ENCODE results near the gene PLXNB3.

PLXNB3 gene

DNA sequence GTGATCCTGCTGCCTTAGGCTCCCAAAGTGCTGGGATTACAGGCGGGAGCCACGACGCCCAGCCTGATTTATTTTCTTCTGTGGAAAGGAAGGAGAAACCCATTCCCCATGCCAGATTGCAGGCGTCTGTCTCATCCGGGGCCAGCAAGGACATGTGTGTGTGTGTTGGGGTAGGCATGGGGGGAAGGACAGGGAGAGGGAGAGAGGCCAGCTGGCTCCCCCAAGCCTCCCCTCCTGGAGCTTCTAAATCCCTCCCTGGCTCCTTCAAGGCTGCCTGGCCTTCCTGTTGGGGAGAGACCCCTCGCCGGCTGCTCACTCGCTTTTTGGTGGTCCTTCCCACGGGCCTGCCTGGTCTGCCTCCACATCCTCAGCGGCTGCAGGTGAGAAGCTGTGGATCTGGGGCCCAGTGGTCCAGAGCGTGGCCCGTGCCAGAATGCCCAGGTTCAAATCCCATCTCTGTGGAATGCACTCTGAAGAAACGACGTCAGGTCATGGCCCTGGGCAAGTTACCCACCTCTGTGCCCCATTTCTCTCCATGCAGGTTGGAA is 1.3 kb upstream of the PLXNB3 start:
- DNase-seq = no peak

DNA sequence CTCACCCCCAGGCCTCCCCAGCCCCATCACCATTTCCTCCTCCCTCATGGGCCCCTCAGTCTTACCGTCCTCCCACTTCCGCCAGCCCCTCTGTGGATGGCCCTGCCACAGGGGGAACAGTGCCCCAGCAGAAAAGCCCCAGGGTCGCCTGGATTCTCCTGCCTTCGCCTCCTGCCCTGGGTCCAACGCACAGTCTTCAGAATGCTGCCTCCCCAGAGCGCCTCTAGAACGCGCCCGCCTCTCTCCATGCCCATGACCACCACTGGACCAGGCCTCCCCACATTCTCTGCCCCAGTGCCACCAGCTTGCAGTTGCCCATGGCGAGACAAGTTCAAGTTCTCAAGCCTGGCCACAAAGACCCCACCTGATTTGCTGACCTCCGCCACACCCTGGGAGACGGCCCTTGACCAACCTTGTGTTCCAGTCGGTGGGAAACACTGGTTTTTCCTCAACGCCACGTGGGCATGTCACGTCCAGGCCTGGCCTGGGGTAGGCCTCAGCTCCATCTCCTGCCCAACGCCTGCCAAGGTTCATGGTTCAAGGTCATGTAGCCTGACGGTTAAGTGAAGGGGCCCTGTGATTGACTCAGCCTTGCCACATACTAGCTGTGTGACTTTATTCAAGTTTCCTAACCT is 634 bp upstream of the PLXNB3 start:
- DNase-seq = no peak

DNA sequence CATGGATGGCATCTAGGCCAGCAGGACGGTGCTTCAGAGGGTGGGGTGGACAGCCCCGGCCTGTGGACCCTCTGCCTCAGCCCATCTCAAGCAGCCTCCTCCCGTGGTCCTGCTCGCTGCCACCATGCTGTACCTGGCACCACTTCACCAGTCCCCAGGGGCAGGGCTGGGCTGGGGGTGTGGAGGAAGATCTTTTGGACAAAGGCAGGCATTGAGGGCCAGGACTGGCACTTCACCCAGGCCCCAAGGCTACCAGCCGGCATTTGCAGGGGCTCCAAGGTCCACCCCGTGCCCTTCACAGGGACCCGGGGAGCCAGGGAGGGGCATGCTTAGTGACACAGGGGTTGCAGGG is 713 bp downstream of the PLXNB3 start:
- DNase-seq = peak; percentile 43

DNA sequence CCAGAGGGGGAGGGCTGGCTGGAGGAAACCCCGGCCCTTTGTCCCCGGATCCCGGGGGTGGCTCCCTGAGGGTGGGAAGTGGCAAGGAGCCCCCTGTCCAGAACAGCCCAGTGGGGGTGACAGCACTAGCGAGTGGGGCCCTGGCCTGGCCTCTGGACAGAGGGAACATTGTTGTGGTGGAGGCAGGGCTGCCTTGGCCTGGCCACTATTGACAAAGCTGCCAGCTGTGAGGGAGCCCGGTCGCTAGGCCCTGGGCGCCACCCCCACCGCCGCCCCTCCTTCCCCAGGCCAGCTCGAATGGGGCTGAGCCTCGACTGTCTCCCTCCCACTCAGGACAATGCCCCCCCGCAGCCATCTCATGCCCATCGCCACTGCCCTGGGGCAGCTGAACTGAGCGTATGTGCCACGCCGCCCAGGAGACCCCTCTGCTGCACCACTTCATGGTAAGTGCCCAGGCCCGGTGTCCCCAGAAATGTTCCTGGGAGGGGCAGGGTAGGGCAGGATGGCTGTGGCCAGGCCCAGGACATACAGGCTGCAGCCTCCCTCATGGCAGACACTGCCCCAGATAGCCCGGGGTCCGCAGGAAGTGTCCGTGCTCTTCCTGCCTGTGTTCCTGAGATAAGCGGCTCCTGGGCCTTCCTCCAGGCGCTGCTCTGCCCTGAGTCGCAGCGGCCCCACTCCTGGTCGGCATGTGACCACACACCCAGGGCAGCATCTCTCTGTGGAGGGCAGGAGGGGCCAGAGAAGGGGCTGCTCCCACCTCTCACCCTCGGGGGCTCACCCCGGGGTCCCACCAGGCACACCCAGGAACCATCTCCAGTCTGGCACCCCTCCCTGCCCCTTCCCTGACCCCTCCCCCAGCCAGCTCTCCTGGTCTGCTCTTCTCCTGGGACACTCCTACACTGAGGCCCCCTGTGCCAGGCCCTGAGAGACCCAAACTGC is 1.4 kb downstream of the PLXNB3 start:
- DNase-seq = peak; percentile 50

DNA sequence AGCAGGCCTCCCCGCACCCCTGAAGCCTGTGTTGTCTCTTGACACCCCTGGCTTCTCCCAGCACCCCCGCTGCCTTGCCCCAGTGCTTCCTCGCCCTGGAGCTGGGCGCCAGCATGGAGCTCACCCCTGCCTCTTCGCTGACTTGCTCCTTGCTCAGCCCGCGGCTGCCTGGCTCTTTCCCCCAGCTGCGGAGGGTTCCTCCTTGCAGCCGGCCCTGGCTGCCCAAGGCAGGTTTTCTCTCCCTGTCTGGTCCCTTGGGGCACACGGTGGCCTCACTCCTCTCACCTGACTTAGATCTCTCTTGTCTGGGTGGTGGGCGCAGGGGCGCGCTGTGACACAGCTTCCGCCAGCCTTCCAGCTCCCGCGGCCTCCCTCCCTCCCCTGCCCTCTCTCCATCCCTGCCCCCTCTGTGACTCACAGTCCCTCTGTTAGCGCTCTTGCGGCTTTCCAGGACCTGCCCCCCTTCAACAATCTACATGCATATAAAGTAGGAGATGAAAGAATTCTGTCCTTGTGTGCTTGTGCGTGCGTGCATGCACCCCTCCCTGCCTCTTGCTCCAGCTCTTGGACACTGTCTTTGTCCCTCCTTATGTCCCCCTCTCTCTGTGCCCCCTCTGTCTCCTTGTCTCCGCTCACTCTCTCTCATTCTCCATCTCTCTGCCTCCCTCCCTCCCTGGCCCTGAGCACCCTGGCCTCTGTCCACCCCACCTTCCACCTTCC is 2.2 kb downstream of the PLXNB3 start:
- DNase-seq = peak; percentile 66

DNA sequence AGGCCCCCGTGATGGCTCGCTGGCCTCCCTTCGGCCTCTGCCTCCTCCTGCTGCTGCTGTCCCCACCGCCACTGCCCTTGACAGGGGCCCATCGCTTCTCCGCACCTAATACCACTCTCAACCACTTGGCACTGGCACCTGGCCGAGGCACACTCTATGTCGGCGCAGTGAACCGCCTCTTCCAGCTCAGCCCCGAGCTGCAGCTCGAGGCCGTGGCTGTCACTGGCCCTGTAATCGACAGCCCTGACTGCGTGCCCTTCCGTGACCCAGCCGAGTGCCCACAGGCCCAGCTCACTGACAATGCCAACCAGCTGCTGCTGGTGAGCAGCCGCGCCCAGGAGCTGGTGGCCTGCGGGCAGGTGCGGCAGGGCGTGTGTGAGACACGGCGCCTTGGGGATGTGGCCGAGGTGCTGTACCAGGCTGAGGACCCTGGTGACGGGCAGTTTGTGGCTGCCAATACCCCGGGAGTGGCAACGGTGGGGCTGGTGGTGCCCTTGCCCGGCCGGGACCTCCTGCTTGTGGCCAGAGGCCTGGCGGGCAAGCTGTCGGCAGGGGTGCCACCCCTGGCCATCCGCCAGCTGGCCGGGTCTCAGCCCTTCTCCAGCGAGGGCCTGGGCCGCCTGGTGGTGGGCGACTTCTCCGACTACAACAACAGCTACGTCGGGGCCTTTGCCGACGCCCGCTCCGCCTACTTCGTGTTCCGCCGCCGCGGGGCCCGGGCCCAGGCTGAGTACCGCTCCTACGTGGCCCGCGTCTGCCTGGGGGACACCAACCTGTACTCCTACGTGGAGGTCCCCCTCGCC is 3.0 kb downstream of the PLXNB3 start:
- DNase-seq = peak; percentile 39

DNA sequence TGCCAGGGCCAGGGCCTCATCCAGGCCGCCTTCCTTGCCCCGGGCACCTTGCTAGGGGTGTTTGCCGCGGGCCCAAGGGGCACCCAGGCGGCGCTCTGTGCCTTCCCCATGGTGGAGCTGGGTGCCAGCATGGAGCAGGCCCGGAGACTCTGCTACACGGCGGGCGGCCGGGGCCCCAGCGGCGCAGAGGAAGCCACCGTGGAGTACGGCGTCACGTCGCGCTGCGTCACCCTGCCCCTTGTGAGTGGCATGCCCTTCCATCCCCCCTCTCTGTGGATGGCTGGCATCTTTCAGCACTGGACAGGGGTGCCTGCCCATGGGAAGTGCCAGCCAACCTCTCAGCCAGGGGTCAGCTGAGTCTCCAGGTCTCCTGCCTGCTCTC is 3.6 kb downstream of the PLXNB3 start:
- no peak for DNase-seq

DNA sequence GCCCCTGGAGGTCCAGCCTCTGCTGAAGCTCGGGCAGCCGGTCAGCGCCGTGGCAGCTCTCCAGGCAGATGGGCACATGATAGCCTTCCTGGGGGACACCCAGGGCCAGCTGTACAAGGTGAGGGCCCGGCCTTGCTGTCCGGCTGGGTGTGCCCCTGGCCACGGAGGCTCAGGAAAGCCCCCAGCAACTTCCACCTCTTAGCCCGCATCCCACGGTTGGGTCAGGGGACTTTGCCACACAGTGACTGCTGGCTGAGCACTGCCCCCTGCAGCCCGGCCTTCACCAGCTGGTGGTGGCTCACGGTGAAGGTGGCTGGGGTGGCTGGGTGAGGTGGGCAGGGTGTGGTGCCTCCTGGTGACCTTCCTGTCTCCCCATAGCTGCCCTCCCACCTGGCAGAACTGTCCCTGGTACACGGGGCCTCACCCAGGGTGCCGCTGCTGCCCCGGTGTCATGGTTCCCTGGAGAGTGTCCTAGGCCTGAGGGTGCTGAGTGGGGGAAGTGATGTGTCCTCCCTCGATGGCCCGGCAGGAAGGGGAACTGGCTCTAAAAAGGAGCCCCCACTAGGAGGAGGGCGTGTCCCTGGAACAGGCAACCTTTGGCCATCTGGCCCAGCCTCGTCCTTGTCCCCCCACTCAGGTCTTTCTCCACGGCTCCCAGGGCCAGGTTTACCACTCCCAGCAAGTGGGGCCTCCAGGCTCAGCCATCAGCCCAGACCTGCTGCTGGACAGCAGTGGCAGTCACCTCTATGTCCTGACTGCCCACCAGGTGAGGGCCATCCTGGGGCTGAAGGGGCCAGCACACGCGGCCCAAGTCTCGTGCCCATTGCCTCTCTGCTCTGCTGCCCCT is 4.5 kb downstream of the PLXNB3 start:
- DNase-seq = peak; percentile 39

DNA sequence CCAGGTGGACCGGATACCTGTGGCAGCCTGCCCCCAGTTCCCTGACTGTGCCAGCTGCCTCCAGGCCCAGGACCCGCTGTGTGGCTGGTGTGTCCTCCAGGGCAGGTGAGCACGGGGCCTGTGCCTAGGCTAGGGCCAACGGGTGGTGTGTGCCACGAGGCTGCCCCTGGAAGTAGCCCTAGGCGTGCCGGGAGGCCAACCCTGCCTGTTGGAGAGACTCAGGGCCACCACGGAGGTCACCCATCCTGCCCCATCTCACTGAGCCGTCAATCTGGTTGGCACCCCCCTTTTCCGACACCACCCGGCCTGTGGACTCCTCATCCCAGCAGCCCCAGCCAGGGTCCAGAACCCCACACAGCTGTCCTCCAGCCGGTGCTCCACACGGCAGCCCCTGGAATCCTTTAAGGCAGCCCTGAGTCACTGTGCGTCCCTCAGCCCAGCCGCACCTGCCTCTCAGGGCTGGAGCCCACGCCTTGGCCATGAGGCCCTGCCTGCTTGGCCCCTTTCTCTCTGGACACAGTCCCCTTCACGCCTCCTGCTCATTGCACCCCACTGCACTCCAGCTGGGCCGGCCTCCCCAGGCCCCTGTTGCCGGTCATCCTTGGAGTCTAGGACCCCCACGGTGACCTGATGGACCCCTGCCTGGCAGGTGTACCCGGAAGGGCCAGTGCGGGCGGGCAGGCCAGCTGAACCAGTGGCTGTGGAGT is 5.3 kb downstream of the PLXNB3 start:
- peak; percentile 36 for DNase-seq

DNA sequence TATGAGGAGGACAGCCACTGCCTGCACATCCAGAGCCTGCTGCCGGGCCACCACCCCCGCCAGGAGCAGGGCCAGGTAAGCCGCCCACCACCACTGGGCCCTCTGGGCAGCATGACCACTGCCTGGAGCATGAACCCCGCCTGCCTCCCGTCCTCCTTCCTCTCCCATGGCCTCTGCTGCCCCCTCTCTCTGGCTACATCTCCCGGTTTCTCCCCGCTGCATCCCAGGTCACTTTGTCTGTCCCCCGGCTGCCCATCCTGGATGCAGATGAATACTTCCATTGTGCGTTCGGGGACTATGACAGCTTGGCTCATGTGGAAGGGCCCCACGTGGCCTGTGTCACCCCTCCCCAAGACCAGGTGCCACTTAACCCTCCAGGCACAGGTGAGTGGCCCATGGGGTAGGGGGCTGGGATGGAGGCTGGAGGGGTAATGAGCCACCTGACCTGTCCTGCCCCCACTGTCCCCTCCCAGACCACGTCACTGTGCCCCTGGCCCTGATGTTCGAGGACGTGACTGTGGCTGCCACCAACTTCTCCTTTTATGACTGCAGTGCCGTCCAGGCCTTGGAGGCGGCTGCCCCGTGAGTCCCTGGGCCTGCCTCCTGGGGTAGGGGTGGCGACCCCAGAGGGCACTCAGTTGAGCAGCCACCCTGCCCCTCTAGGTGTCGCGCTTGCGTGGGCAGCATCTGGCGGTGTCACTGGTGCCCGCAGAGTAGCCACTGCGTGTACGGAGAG is 6.0 kb downstream of the PLXNB3 start:
- DNase-seq = peak; percentile 53

DNA sequence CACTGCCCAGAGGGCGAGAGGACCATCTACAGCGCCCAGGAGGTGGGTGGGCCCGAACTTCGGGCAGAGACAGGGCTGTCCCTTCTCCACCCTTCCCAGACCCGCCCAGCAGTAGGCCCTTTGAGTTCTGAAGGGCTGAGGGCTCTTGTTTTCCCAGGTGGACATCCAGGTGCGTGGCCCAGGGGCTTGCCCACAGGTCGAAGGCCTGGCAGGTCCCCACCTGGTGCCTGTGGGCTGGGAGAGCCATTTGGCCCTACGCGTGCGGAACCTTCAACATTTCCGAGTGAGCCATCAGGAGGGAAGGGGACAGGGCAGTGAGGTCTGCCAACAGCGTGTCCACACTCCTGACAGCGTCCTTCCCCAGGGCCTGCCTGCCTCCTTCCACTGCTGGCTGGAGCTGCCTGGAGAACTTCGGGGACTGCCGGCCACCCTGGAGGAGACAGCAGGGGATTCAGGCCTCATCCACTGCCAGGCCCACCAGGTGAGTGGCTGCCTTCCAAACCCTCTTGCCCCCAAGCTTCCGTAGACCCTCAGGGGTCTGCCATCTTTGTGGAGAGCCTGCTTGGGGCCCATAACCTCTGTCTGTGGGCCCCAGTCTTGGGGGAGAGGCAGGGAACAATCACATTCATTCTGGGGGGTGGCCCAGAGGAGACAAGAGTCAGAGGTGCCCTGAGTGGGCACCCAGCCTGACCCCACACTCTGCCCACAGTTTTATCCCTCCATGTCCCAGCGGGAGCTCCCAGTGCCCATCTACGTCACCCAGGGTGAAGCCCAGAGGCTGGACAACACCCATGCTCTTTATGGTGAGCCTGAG is 6.8 kb downstream of the PLXNB3 start:
- peak; percentile 34 for DNase-seq

DNA sequence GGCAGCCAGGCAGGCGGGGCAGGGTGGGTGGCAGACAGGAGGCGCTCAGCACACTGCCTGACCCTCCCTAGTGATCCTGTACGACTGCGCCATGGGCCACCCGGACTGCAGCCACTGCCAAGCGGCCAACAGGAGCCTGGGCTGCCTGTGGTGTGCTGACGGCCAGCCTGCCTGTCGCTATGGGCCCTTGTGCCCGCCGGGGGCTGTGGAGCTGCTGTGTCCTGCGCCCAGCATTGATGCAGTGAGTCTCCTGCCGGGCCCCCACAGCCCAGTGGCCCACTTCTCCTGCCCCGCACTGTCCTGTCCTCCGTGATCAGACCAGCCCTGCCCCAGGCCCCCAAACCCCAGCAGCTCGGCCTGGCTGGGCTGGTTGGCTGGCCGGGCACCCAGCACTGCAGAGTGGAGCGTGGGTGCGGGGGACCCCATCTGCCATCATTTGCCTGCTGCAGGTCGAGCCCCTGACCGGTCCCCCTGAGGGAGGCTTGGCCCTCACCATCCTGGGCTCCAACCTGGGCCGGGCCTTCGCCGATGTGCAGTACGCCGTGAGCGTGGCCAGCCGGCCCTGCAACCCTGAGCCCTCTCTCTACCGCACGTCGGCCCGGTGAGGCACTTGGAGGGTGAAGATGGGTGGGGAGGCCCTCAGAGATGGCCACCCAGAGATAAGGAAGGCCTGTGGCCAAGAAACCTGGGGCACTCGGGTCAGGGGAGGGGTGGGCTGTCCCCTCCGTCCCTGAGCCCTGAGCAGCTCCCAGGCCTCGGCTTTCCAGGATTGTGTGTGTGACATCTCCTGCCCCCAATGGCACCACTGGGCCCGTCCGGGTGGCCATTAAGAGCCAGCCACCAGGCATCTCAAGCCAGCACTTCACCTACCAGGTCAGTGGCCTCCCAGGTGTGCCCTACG is 7.6 kb downstream of the PLXNB3 start:
- DNase-seq = peak; percentile 56

DNA sequence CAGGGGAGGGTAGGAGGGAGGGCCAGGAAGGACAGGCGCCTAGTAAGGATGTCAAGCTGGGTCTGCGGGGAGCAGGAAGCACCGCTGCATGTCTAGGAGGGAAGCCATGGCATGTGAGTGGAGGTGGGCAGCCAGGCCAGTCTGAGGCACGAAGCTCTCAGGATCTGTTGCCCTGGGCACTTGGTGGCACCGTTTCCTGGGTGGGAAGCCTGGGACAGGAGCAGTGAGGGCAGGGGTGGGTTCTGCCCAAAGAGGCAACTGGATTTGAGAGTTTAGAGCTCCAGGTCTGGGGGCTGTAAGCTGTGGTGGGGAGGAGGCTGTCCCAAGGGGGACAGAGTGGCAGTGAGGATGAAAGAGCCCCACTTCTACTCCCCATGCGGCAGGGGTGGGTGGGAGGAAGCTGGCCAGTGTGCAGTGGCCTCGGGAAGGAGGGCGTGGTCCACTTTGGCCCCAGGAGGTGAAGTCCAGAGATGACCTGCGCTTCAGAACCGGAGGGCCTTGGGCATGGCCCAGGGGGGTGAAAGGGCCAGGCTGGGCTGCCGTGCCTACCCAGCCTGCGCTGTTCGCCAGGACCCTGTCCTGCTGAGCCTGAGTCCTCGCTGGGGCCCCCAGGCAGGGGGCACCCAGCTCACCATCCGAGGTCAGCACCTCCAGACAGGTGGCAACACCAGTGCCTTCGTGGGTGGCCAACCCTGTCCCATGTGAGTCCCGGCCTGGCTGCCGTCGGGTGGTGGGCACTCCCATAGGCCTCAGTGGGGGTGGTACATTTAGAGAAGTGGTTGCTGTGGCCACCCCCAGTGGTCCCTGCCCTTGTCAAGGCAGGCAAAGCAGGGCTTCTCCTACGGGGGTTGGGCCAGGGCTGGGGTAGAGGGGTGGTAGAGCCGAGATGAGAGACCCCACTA is 8.5 kb downstream of the PLXNB3 start:
- peak; percentile 25 for DNase-seq

DNA sequence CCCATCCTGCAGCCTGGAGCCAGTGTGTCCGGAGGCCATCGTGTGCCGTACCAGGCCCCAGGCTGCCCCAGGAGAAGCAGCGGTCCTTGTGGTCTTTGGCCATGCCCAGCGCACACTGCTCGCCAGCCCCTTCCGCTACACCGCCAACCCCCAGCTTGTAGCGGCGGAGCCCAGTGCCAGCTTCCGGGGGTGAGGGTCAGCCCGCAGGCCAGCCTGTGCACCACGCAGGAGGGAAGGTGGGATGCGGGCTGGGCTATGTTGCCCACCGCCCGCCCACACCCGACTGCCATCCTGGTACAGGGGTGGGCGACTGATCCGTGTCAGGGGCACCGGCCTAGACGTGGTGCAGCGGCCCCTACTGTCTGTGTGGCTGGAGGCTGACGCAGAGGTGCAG is 9.2 kb downstream of the PLXNB3 start:
- DNase-seq = peak; percentile 28

DNA sequence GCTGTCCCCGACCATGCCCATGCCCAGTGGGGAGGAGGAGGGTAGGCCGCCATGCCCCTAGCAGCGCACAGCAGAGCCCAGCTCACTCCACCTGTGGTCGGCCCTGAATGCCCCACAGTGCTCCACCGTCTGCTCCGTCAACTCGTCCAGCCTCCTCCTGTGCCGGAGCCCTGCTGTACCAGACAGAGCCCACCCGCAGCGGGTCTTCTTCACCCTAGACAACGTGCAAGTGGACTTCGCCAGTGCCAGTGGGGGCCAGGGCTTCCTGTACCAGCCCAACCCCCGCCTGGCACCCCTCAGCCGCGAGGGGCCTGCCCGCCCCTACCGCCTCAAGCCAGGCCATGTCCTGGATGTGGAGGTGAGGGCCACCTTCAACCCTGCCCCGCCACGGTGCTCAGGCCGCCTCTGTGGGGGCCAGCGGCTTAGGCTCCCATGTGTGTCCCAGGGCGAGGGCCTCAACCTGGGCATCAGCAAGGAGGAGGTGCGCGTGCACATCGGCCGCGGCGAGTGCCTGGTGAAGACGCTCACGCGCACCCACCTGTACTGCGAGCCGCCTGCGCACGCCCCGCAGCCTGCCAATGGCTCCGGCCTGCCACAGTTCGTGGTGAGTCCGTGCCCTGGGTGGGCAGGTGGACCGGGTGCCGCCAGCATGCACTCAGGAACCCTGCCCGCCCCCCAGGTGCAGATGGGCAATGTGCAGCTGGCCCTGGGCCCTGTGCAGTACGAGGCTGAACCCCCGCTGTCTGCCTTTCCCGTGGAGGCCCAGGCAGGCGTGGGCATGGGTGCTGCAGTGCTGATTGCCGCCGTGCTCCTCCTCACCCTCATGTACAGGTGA is 9.9 kb downstream of the PLXNB3 start:
- peak; percentile 46 for DNase-seq
